ENCODE measurements around the gene C10orf105. TPM values are rescaled to one million over a fixed set of nuclear protein-coding genes. Genes with fewer than 3 reads are reported as not detected.
A peak's percentile ranks its signal among the peaks of the same experiment; 100 is the strongest.

C10orf105 gene
- total RNA-seq, 4 donors from 2014 or later = 0.20 to 0.42 (median 0.26) TPM

- no peak overlapping the region for H3K4me3 ChIP-seq
- no peak for DNase-seq (ENCODE audit: low spot score in 2 of 2)
- WGBS, 2 donors = 61% methylated on average over 13 to 14 of the region's 14 CpGs
- peaks cover 0 to 36% (median 10%) of the 10 kb centered on the region in 3 donors for H3K36me3 ChIP-seq
- H3K9me3 ChIP-seq = peaks cover 0 to 1% (median 0%) of the 10 kb centered on the region in 4 donors
- TF ChIP-seq POLR2A (IDR thresholded peaks at IDR 0.05) = no peak
- TF ChIP-seq EP300 (IDR thresholded peaks at IDR 0.05) = peak in 1 of 2 donors; percentile 34
- TF ChIP-seq CTCF (IDR thresholded peaks at IDR 0.05) = no peak
- H3K4me1 ChIP-seq = peaks cover 0 to 77% (median 53%) of the 10 kb centered on the region in 4 donors
- H3K27me3 ChIP-seq = no peaks in the 10 kb centered on the region
- H3K27ac ChIP-seq = peak overlapping the region; percentile 41 to 88 (median 83)
Observed at GRCh38 chr10:71747551-71748523, 28.3 kb upstream of the C10orf105 start.

- Histone ChIP-seq H3K36me3 (peaks cover 0 to 36% (median 10%) of the 10 kb centered on the region in 3 donors), H3K9me3 (peaks cover 0 to 7% (median 0%) of the 10 kb centered on the region in 4 donors), H3K4me1 (peaks cover 0 to 70% (median 49%) of the 10 kb centered on the region in 4 donors), H3K4me3 (no peak overlapping the region), H3K27ac (peak overlapping the region; percentile 28 to 88 (median 83)), H3K27me3 (no peaks in the 10 kb centered on the region)
- TF ChIP-seq POLR2A (IDR thresholded peaks at IDR 0.05) (no peak), EP300 (IDR thresholded peaks at IDR 0.05) (no peak), CTCF (IDR thresholded peaks at IDR 0.05) (no peak)
- WGBS, 2 donors = 38 to 56% methylated on average over 2 of the region's 2 CpGs
- no peak for DNase-seq (ENCODE audit: low spot score in 2 of 2)
Observed at GRCh38 chr10:71747039-71747531, 27.5 kb upstream of the C10orf105 start.

GRCh38 chr10:71746344-71747037 is 26.9 kb upstream of the C10orf105 start:
- H3K27me3 ChIP-seq = no peaks in the 10 kb centered on the region
- DNase-seq (ENCODE audit: low spot score in 2 of 2) = no peak
- TF ChIP-seq EP300 (IDR thresholded peaks at IDR 0.05) (no peak), CTCF (IDR thresholded peaks at IDR 0.05) (no peak), POLR2A (IDR thresholded peaks at IDR 0.05) (no peak)
- peaks cover 0 to 35% (median 10%) of the 10 kb centered on the region in 3 donors for H3K36me3 ChIP-seq
- H3K27ac ChIP-seq = peak overlapping the region; percentile 28 to 88 (median 83)
- no peak overlapping the region for H3K4me3 ChIP-seq
- WGBS, 2 donors = 55 to 57% methylated on average over 13 of the region's 13 CpGs
- H3K4me1 ChIP-seq = peaks cover 0 to 64% (median 46%) of the 10 kb centered on the region in 4 donors
- peaks cover 0 to 7% (median 0%) of the 10 kb centered on the region in 4 donors for H3K9me3 ChIP-seq

- H3K36me3 ChIP-seq = peaks cover 0 to 27% (median 6%) of the 10 kb centered on the region in 3 donors
- DNase-seq (ENCODE audit: low spot score in 2 of 2) = no peak
- H3K4me1 ChIP-seq = peaks cover 0 to 58% (median 45%) of the 10 kb centered on the region in 4 donors
- 93 to 96% methylated on average over 2 of the region's 2 CpGs for WGBS, 2 donors
- H3K27me3 ChIP-seq = no peaks in the 10 kb centered on the region
- peak overlapping the region in 3 of 4 donors; percentile 79 to 88 (median 87) for H3K27ac ChIP-seq
- peaks cover 0 to 7% (median 0%) of the 10 kb centered on the region in 4 donors for H3K9me3 ChIP-seq
- TF ChIP-seq POLR2A (IDR thresholded peaks at IDR 0.05) (no peak), EP300 (IDR thresholded peaks at IDR 0.05) (no peak), CTCF (IDR thresholded peaks at IDR 0.05) (no peak)
- H3K4me3 ChIP-seq = no peak overlapping the region
Observed at GRCh38 chr10:71745664-71746250, 26.2 kb upstream of the C10orf105 start.
